BLaER1 treated with 17β-estradiol and CSF1 and Interleukin-3, amounts not matched to agents 10 nM and 100 nM (cell line): ENCODE measurements around the gene TMEM14A.
A peak's percentile ranks its signal among the peaks of the same experiment; 100 is the strongest.
"Not testable (repeated sequence)": the region's sequence is repeated elsewhere in the genome, so short reads cannot be mapped to it uniquely, and the experiment has no call there.

Source experiments
- H3K27ac ChIP-seq, 11 experiments: shearing (Covaris generic); formaldehyde crosslinking; 2 replicates each; pipeline ENCODE4 v1.8.1; 2022
- H3K27me3 ChIP-seq, 11 experiments: shearing (Covaris generic); formaldehyde crosslinking; 2 replicates each; pipeline ENCODE4 v1.8.1; 2022
- H3K36me3 ChIP-seq, 11 experiments: shearing (Covaris generic); formaldehyde crosslinking; 2 replicates each; pipeline ENCODE4 v1.8.1; 2022
- H3K4me1 ChIP-seq, 10 experiments: shearing (Covaris generic); formaldehyde crosslinking; 2 replicates each; pipeline ENCODE4 v1.8.1; 2022
- H3K4me2 ChIP-seq, 11 experiments: shearing (Covaris generic); formaldehyde crosslinking; 2 replicates each; pipeline ENCODE4 v1.8.1; 2022
- H3K4me3 ChIP-seq, 10 experiments: shearing (Covaris generic); formaldehyde crosslinking; 2 replicates each; pipeline ENCODE4 v1.8.1; 2022
- H3K9ac ChIP-seq, 11 experiments: shearing (Covaris generic); formaldehyde crosslinking; 2 replicates each; pipeline ENCODE4 v1.8.1; 2022
- H3K9me3 ChIP-seq, 11 experiments: shearing (Covaris generic); formaldehyde crosslinking; replicated peaks in 1 of 11; 2 replicates each; pipeline ENCODE4 v1.8.1; 2022
- H4K20me1 ChIP-seq, 11 experiments: shearing (Covaris generic); formaldehyde crosslinking; 2 replicates each; pipeline ENCODE4 v1.8.1; 2022
- Cebpa-rat ChIP-seq, 11 experiments: shearing (Covaris generic); IDR thresholded peaks; 2 replicates each; pipeline ENCODE4 v1.8.1; 2022

Gene TMEM14A

GRCh38 chr6:52647199-52647598 lies 23.7 kb upstream of the TMEM14A start:
- peak overlapping the region in 1 of 11 experiments; percentile 35; a peak in 1 of 22 replicates for H3K9ac ChIP-seq
- H4K20me1 ChIP-seq, result no peaks in the 10 kb centered on the region
- H3K4me3 ChIP-seq, result no peak overlapping the region
- no peaks in the 10 kb centered on the region for H3K27me3 ChIP-seq
- H3K9me3 ChIP-seq, result peaks cover 0 to 14% (median 0%) of the 10 kb centered on the region in 11 experiments; a peak in 3 of 22 replicates
- no peaks in the 10 kb centered on the region for H3K36me3 ChIP-seq
- peak in 1 of 11 experiments; percentile 75; a peak in 3 of 22 replicates for TF ChIP-seq Cebpa-rat (IDR thresholded peaks at IDR 0.05)
- H3K4me1 ChIP-seq, result peaks cover 10 to 99% (median 17%) of the 10 kb centered on the region in 10 experiments; a peak in 19 of 20 replicates
- H3K4me2 ChIP-seq, result peak overlapping the region in 5 of 11 experiments; percentile 20 to 88 (median 80); a peak in 10 of 22 replicates
- peak overlapping the region in 3 of 11 experiments; percentile 19 to 69 (median 37); a peak in 5 of 22 replicates for H3K27ac ChIP-seq

GRCh38 chr6:52649536-52650160 lies 21.3 kb upstream of the TMEM14A start:
- Histone ChIP-seq H3K9me3 (peaks cover 0 to 7% (median 0%) of the 10 kb centered on the region in 11 experiments; a peak in 8 of 22 replicates), H3K27me3 (no peaks in the 10 kb centered on the region), H3K36me3 (no peaks in the 10 kb centered on the region), H3K27ac (no peak overlapping the region), H3K4me2 (peak overlapping the region in 3 of 11 experiments; percentile 1 to 88 (median 80); a peak in 3 of 22 replicates), H3K9ac (no peak overlapping the region), H4K20me1 (no peaks in the 10 kb centered on the region), H3K4me1 (peaks cover 5 to 77% (median 13%) of the 10 kb centered on the region in 10 experiments; a peak in 14 of 20 replicates), H3K4me3 (no peak overlapping the region)
- no peak for TF ChIP-seq Cebpa-rat (IDR thresholded peaks at IDR 0.05)

- no peak for TF ChIP-seq Cebpa-rat (IDR thresholded peaks at IDR 0.05)
- peaks cover 5 to 64% (median 13%) of the 10 kb centered on the region in 10 experiments; a peak in 14 of 20 replicates for H3K4me1 ChIP-seq
- H3K27ac ChIP-seq, result peak overlapping the region in 2 of 11 experiments; percentile 37 to 50; a peak in 4 of 22 replicates
- no peaks in the 10 kb centered on the region for H3K36me3 ChIP-seq
- peak overlapping the region in 10 of 11 experiments; percentile 2 to 88 (median 28); a peak in 13 of 22 replicates for H3K4me2 ChIP-seq
- H3K27me3 ChIP-seq, result no peaks in the 10 kb centered on the region
- no peak overlapping the region for H3K4me3 ChIP-seq
- H3K9me3 ChIP-seq, result peaks cover 0 to 14% (median 0%) of the 10 kb centered on the region in 11 experiments; a peak in 7 of 22 replicates
- H3K9ac ChIP-seq, result no peak overlapping the region; a peak in 1 of 22 replicates
- H4K20me1 ChIP-seq, result no peaks in the 10 kb centered on the region
Observed at GRCh38 chr6:52650941-52651340, 20.0 kb upstream of the TMEM14A start.

- Histone ChIP-seq H3K4me3 (no peak overlapping the region), H4K20me1 (no peaks in the 10 kb centered on the region), H3K4me1 (peaks cover 5 to 42% (median 8%) of the 10 kb centered on the region in 10 experiments; a peak in 14 of 20 replicates), H3K9ac (no peak overlapping the region), H3K27ac (no peak overlapping the region), H3K27me3 (no peaks in the 10 kb centered on the region), H3K9me3 (peaks cover 0 to 32% (median 16%) of the 10 kb centered on the region in 11 experiments; a peak in 20 of 22 replicates), H3K36me3 (no peaks in the 10 kb centered on the region), H3K4me2 (no peak overlapping the region)
- no peak for TF ChIP-seq Cebpa-rat (IDR thresholded peaks at IDR 0.05)
Observed at GRCh38 chr6:52653151-52653550, 17.8 kb upstream of the TMEM14A start.

GRCh38 chr6:52654007-52654406 lies 16.9 kb upstream of the TMEM14A start:
- Histone ChIP-seq H3K9me3 (peaks cover 0 to 33% (median 18%) of the 10 kb centered on the region in 11 experiments; a peak in 20 of 22 replicates), H3K27ac (no peak overlapping the region), H3K4me3 (no peak overlapping the region), H3K27me3 (no peaks in the 10 kb centered on the region), H3K9ac (no peak overlapping the region), H4K20me1 (no peaks in the 10 kb centered on the region), H3K4me1 (peaks cover 5 to 38% (median 8%) of the 10 kb centered on the region in 10 experiments; a peak in 14 of 20 replicates), H3K4me2 (no peak overlapping the region), H3K36me3 (no peaks in the 10 kb centered on the region)
- no peak for TF ChIP-seq Cebpa-rat (IDR thresholded peaks at IDR 0.05)

- peaks cover 5 to 32% (median 8%) of the 10 kb centered on the region in 10 experiments; a peak in 14 of 20 replicates for H3K4me1 ChIP-seq
- no peak overlapping the region for H3K4me2 ChIP-seq
- H3K4me3 ChIP-seq, result no peak overlapping the region
- H3K9me3 ChIP-seq, result peaks cover 0 to 33% (median 18%) of the 10 kb centered on the region in 11 experiments; a peak in 20 of 22 replicates
- H3K9ac ChIP-seq, result no peak overlapping the region
- no peak for TF ChIP-seq Cebpa-rat (IDR thresholded peaks at IDR 0.05)
- no peaks in the 10 kb centered on the region for H3K27me3 ChIP-seq
- no peaks in the 10 kb centered on the region for H4K20me1 ChIP-seq
- no peak overlapping the region for H3K27ac ChIP-seq
- H3K36me3 ChIP-seq, result no peaks in the 10 kb centered on the region
Observed at GRCh38 chr6:52654592-52654991, 16.3 kb upstream of the TMEM14A start.

GRCh38 chr6:52655941-52656340 lies 15.0 kb upstream of the TMEM14A start:
- not testable (repeated sequence) for H3K4me3 ChIP-seq, H3K27me3 ChIP-seq, H3K36me3 ChIP-seq, H3K9ac ChIP-seq, H3K27ac ChIP-seq, H4K20me1 ChIP-seq, H3K4me2 ChIP-seq
- Histone ChIP-seq H3K4me1 (peaks cover 4 to 20% (median 12%) of the 10 kb centered on the region in 10 experiments; a peak in 18 of 20 replicates), H3K9me3 (peaks cover 0 to 33% (median 18%) of the 10 kb centered on the region in 11 experiments; a peak in 20 of 22 replicates)

GRCh38 chr6:52657870-52658269 lies 13.0 kb upstream of the TMEM14A start:
- Histone ChIP-seq H3K4me1 (peaks cover under 1 to 24% (median 12%) of the 10 kb centered on the region in 10 experiments; a peak in 17 of 20 replicates), H3K27ac (no peak overlapping the region)
- no peak for TF ChIP-seq Cebpa-rat (IDR thresholded peaks at IDR 0.05)

GRCh38 chr6:52661551-52661950 lies 9.4 kb upstream of the TMEM14A start:
- no peak overlapping the region for H3K9ac ChIP-seq
- peaks cover 0 to 9% (median 0%) of the 10 kb centered on the region in 11 experiments; a peak in 7 of 22 replicates for H4K20me1 ChIP-seq
- no peak overlapping the region for H3K4me3 ChIP-seq
- no peak for TF ChIP-seq Cebpa-rat (IDR thresholded peaks at IDR 0.05)
- peaks cover 26 to 47% (median 36%) of the 10 kb centered on the region in 10 experiments for H3K4me1 ChIP-seq
- peak overlapping the region in 4 of 11 experiments; percentile 4 to 36 (median 14); a peak in 4 of 22 replicates for H3K4me2 ChIP-seq
- H3K36me3 ChIP-seq, result peaks cover 0 to 7% (median 0%) of the 10 kb centered on the region in 11 experiments; a peak in 3 of 22 replicates
- H3K27ac ChIP-seq, result no peak overlapping the region
- no peaks in the 10 kb centered on the region for H3K27me3 ChIP-seq
- peaks cover 0 to 18% (median 15%) of the 10 kb centered on the region in 11 experiments; a peak in 20 of 22 replicates for H3K9me3 ChIP-seq

More at GRCh38 chr6:52657870-52658269, 13.0 kb upstream of the TMEM14A start:
- Histone ChIP-seq H3K4me3 (no peak overlapping the region), H3K4me2 (no peak overlapping the region), H3K9me3 (peaks cover 0 to 33% (median 18%) of the 10 kb centered on the region in 11 experiments; a peak in 20 of 22 replicates), H4K20me1 (no peaks in the 10 kb centered on the region), H3K27me3 (no peaks in the 10 kb centered on the region), H3K9ac (no peak overlapping the region), H3K36me3 (no peaks in the 10 kb centered on the region)
